ENCODE results near the gene TSC2.
"Not testable (repeated sequence)": the region's sequence is repeated elsewhere in the genome, so short reads cannot be mapped to it uniquely, and the experiment has no call there.

DNA sequence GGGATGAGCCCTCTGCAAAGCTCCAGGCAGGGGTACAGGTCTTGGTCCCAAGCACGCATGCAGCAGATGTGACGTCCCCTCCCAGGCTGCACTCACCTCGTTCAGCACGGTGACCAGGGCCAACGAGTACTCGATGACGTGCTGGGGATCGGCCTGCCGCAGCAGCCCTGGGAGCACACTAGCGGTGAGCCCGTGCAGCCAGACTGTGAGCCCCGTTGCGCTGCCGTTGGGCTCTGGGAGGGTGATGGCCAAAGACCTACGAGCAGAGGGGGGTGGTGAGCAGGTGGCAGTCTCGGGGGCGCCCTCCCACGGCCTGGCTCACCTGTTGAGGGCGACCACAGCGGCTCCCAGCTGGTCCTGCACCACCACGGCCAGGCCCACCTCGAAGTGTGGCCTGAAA is 58.0 kb downstream of the TSC2 start:
- not testable (repeated sequence) for TF ChIP-seq TAF1, POLR2AphosphoS5, SPI1 (IDR thresholded peaks at IDR 0.05; ENCODE audit: low read depth, low read length)
